Measurements from ENCODE around the gene IPO13.

The IPO13 gene

DNA sequence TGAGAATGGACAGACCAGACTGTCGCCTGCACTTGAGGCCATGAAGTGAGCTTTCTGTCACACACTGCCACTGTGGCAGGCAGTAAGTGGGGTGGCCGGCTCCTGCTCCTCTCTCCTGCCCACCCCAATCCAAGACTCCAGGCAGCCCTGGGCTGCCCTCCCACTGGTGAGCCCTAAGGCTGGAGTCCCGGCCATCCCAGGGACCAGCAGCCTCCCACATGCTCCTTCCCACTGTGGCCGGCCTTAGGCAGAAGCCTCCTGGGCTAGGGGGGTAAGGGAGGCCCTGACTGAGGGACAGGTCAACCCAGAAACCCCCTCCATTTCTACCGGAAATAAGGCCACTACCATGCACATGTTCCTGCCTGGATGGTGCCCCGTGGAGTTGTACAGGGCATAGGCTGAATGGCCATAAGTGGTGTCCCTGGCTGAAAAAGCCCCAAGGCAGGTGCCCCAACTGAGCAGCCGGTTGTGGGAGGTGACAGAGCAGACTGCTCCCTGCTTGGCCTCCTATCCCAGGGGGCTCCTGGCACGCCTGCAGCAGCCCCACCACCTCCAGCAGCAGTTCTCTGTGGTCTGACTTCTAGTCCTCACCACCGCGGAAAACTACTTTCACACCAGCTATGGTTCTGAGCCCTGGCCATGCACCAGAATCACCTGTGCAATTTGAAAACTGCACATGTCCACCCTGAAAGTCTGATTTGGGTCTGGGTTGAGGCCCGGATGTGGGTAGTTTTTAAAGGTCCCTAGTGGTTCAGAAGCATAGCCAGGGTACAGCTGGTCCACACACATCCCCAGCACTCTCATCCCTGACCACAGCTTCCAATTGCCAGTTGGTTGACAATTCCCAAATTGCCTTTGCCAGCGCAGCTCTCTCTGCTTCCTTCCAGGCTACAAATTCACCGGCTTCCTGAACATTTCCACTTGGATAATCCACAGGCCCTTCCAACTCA, 14.8 kb upstream of the IPO13 start:
- no peak for DNase-seq
- TF ChIP-seq, protein P1, sequence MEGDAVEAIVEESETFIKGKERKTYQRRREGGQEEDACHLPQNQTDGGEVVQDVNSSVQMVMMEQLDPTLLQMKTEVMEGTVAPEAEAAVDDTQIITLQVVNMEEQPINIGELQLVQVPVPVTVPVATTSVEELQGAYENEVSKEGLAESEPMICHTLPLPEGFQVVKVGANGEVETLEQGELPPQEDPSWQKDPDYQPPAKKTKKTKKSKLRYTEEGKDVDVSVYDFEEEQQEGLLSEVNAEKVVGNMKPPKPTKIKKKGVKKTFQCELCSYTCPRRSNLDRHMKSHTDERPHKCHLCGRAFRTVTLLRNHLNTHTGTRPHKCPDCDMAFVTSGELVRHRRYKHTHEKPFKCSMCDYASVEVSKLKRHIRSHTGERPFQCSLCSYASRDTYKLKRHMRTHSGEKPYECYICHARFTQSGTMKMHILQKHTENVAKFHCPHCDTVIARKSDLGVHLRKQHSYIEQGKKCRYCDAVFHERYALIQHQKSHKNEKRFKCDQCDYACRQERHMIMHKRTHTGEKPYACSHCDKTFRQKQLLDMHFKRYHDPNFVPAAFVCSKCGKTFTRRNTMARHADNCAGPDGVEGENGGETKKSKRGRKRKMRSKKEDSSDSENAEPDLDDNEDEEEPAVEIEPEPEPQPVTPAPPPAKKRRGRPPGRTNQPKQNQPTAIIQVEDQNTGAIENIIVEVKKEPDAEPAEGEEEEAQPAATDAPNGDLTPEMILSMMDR (IDR thresholded peaks at IDR 0.05; ENCODE audit: low read depth, low read length), result no peak
- no peaks in the 10 kb centered on the region for H3K9me3 ChIP-seq (ENCODE audit: severe bottlenecking)

DNA sequence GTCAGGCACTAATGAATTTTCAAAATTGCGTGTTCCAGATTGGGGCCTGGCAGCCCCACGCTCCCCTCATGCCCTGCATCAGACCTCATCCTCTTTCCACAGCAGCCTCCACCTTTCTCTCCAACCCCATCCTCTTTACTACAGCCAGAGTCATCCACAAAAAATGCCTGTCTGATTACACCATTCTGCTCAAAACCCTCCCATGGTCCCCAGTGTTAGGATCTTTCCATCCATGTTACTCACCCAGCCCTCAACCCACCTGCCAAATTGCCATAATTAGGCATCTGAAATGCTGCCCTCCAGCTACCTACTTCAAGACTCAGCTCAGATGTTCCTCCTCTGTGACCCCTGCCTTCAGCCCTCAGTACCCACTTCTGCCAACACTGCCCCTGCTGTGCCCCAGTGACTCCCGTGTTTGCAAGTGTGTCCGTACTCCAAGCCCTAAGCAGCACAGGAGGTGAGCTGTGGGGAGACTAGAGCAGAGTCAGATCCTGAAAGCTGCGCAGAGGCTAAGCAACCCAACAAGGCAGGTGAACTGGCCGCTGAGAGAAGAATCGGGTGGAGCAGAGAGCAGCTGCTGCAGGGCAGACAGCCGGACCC, 13.9 kb upstream of the IPO13 start:
- no peak for DNase-seq
- Histone ChIP-seq H3K36me3 (no peaks in the 10 kb centered on the region), H3K9me3 (ENCODE audit: severe bottlenecking) (no peaks in the 10 kb centered on the region), H3K27ac (no peak overlapping the region), H3K27me3 (ENCODE audit: insufficient read depth, low read depth, severe bottlenecking) (no peaks in the 10 kb centered on the region), H3K4me3 (ENCODE audit: low read depth, low read length) (no peak overlapping the region)
- TF ChIP-seq, protein P1 (IDR thresholded peaks at IDR 0.05; ENCODE audit: low read depth, low read length), result no peak

More for the DNA sequence above, 14.8 kb upstream of the IPO13 start:
- Histone ChIP-seq H3K4me3 (ENCODE audit: low read depth, low read length) (no peak overlapping the region), H3K27me3 (ENCODE audit: insufficient read depth, low read depth, severe bottlenecking) (no peaks in the 10 kb centered on the region), H3K36me3 (no peaks in the 10 kb centered on the region), H3K27ac (no peak overlapping the region)

GRCh38 chr1:43933386-43934100, 13.2 kb upstream of the IPO13 start, which contains the start of gene ARTN:
TSS of gene ARTN (plus strand) at chr1:43933801. CDS start at chr1:43935657, 1,856 bp downstream.
- no peaks in the 10 kb centered on the region for H3K36me3 ChIP-seq
- TF ChIP-seq, protein P1 (IDR thresholded peaks at IDR 0.05; ENCODE audit: low read depth, low read length), result no peak
- no peak within 1 kb of the TSS for H3K4me3 ChIP-seq (ENCODE audit: low read depth, low read length)
- DNase-seq, result no peak
- no peak within 1 kb of the TSS for H3K27ac ChIP-seq
- no peaks in the 10 kb centered on the region for H3K9me3 ChIP-seq (ENCODE audit: severe bottlenecking)
- no peaks in the 10 kb centered on the region for H3K27me3 ChIP-seq (ENCODE audit: insufficient read depth, low read depth, severe bottlenecking)

- no peaks in the 10 kb centered on the region for H3K27me3 ChIP-seq (ENCODE audit: insufficient read depth, low read depth, severe bottlenecking)
- no peaks in the 10 kb centered on the region for H3K9me3 ChIP-seq (ENCODE audit: severe bottlenecking)
- peak; percentile 87 for DNase-seq
- H3K36me3 ChIP-seq, result no peaks in the 10 kb centered on the region
- H3K4me3 ChIP-seq (ENCODE audit: low read depth, low read length), result no peak overlapping the region
- TF ChIP-seq, protein P1 (IDR thresholded peaks at IDR 0.05; ENCODE audit: low read depth, low read length), result peak; percentile 94
- H3K27ac ChIP-seq, result no peak overlapping the region
These were observed 12.4 kb upstream of the IPO13 start for GRCh38 chr1:43934101-43934985.

DNA sequence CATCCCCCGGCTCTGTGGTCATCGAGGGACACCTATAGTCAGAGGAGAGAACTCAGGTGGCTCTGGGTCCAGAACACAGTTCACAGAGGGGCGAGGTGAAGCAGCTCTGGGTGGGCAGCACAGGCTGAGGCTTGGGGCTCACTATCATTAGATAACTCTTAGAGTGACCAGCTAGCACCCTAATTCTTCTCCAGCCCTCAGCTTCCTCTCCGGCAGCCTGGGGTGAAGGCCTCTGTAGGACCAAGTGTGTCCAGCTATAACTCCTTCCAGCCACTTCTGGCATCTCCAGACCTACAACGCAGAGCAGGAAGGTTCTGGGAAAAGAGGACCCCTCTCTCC, 11.8 kb upstream of the IPO13 start:
- Histone ChIP-seq H3K27me3 (ENCODE audit: insufficient read depth, low read depth, severe bottlenecking) (no peaks in the 10 kb centered on the region), H3K36me3 (no peaks in the 10 kb centered on the region), H3K4me3 (ENCODE audit: low read depth, low read length) (no peak overlapping the region), H3K9me3 (ENCODE audit: severe bottlenecking) (no peaks in the 10 kb centered on the region), H3K27ac (0 out of 2 replicates have a peak overlapping the region, but pooled peaks have one; percentile 17)
- DNase-seq, result no peak
- TF ChIP-seq, protein P1 (IDR thresholded peaks at IDR 0.05; ENCODE audit: low read depth, low read length), result no peak
